ENCODE data around the gene PCGF6.
"Not testable (repeated sequence)": the region's sequence is repeated elsewhere in the genome, so short reads cannot be mapped to it uniquely, and the experiment has no call there.

PCGF6 gene

DNA sequence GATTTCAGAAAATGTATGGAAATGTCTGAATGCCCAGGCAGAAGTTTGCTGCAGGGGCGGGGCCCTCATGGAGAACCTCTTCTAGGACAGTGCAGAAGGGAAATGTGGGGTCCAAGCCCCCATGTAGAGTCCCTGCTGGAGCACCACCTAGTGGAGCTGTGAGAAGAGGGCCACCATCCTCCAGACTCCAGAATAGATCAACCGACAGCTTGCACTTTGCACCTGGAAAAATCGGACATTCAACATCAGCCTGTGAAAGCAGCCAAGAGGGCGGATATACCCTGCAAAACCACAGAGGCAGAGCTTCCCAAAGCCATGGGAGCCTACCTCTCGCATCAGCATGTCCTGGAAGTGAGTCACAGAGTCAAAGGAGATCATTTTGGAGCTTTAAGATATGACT lies 91.0 kb downstream of the PCGF6 start:
- H3K4me3 ChIP-seq (ENCODE audit: low read depth, low read length): no peak overlapping the region
- DNase-seq (ENCODE audit: low read depth): no peak
- TF ChIP-seq, protein P1, sequence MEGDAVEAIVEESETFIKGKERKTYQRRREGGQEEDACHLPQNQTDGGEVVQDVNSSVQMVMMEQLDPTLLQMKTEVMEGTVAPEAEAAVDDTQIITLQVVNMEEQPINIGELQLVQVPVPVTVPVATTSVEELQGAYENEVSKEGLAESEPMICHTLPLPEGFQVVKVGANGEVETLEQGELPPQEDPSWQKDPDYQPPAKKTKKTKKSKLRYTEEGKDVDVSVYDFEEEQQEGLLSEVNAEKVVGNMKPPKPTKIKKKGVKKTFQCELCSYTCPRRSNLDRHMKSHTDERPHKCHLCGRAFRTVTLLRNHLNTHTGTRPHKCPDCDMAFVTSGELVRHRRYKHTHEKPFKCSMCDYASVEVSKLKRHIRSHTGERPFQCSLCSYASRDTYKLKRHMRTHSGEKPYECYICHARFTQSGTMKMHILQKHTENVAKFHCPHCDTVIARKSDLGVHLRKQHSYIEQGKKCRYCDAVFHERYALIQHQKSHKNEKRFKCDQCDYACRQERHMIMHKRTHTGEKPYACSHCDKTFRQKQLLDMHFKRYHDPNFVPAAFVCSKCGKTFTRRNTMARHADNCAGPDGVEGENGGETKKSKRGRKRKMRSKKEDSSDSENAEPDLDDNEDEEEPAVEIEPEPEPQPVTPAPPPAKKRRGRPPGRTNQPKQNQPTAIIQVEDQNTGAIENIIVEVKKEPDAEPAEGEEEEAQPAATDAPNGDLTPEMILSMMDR (IDR thresholded peaks at IDR 0.05; ENCODE audit: insufficient read depth, low read depth, low read length, missing control alignments): no peak

DNA sequence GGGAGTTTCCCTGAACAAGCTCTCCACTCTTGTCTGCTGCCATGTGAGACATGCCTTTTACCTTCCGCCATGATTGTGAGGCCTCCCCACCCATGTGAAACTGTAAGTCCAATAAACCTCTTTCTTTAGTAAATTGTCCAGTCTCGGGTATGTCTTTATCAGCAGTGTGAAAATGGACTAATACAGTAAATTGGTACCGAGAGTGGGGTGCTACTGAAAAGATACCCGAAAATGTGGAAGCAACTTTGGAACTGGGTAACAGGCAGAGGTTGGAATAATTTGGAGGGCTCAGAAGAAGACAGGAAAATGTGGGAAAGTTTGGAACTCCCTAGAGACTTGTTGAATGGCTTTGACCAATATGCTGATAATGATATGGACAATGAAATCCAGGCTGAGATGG lies 92.0 kb downstream of the PCGF6 start:
- not testable (repeated sequence) for DNase-seq (ENCODE audit: low read depth); H3K4me3 ChIP-seq (ENCODE audit: low read depth, low read length)

DNA sequence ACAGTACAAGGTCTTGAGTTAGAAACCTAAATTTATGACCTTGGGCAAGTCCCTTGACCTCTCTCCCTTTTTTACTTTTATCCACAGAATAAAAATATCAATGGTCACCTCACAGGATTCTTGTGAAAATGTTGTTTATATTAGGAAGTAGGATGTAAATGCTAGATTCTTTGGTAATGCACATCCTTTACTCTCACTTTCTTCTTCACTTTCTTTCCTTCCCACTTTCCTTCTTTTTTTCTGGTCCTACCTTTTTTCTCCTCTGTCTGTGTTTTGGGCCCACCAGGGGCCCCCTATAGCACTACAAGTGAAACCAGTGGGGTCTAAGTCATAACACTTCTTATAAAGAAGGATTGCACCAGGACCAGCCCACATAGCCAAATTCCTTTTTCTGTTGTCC lies 93.1 kb downstream of the PCGF6 start:
- no peak overlapping the region for H3K4me3 ChIP-seq (ENCODE audit: low read depth, low read length)
- no peak for DNase-seq (ENCODE audit: low read depth)
- TF ChIP-seq, protein P1 (IDR thresholded peaks at IDR 0.05; ENCODE audit: insufficient read depth, low read depth, low read length, missing control alignments): no peak

DNA sequence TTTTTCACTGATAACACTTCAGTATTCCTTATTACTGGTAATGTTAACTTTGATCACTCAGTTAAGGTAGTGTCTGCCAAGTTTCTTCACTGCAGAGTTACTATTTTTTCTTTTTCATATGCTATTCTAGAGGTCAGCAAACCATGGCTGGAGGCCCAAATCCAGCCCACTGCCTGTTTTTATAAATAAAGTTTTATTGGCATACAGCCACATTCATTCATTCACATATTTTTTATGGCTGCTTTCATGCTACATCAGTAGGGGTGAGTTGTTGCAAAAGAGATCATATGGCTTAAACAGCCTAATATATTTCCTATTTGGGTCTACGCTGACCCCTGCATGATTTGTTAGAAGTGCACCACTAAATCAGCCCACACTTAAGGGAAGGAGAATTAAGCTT lies 94.3 kb downstream of the PCGF6 start:
- no peak overlapping the region for H3K4me3 ChIP-seq (ENCODE audit: low read depth, low read length)
- TF ChIP-seq, protein P1 (IDR thresholded peaks at IDR 0.05; ENCODE audit: insufficient read depth, low read depth, low read length, missing control alignments): no peak
- DNase-seq (ENCODE audit: low read depth): no peak

DNA sequence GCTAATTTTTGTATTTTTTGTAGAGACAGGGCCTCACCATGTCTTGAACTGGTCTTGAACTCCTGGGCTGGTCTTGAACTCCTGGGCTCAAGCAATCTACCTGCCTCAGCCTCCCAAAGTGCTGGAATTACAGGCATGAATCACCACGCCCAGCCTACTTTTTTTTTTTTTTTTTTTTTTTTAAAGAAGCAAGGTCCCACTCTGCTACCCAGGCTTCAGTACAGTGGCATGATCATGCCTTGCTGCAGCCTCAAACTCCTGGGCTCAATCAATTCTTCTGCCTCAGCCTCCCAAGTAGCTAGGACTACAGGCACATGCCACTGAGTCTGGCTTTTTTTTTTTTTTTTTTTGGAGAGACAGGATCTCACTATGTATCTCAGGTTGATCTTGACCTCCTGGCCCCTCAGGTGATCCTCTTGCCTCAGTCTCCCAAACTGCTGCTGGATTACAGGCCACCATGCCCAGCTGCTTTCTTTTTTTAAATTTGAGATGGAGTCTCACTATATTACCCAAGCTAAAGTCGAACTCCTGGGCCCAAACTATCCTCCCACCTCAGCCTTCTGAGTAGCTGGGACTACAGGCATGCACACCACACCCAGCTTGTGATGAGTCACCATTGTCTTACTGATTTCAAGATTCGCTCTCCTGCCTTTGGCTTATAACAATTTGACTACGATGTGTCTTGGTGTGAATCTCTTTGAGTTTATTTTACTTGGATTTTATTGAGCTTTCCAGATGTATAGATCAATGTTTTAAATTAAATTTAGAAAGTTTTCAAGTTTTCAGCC lies 96.2 kb downstream of the PCGF6 start:
- no peak for DNase-seq (ENCODE audit: low read depth)
- H3K4me3 ChIP-seq (ENCODE audit: low read depth, low read length): no peak overlapping the region
- TF ChIP-seq, protein P1 (IDR thresholded peaks at IDR 0.05; ENCODE audit: insufficient read depth, low read depth, low read length, missing control alignments): no peak

DNA sequence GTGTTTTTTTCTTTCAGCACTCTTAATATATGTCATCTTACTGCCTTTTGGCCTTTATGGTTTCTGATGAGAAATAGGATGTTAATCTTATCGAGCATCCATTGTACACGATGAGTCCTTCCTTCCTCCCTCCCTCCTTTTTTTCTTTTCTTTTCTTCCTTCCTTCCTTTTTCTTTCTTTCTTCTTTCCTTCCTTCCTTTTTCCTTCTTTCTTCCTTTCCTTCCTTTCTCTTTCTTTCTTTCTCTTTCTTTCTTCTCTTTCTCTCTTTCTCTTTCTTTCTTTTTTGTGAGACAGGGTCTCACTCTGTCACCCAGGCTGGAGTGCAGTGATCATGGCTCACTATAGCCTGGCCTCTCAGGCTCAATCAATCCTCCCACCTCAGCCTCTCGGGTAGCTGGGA lies 96.8 kb downstream of the PCGF6 start:
- no peak overlapping the region for H3K4me3 ChIP-seq (ENCODE audit: low read depth, low read length)
- no peak for DNase-seq (ENCODE audit: low read depth)
- TF ChIP-seq, protein P1 (IDR thresholded peaks at IDR 0.05; ENCODE audit: insufficient read depth, low read depth, low read length, missing control alignments): no peak

Data from GM12865 (cell line).